ENCODE data around the gene NPFFR2. TPM values are rescaled to one million over a fixed set of nuclear protein-coding genes. Genes with fewer than 3 reads are reported as not detected.
"Not testable (repeated sequence)": the region's sequence is repeated elsewhere in the genome, so short reads cannot be mapped to it uniquely, and the experiment has no call there.

The NPFFR2 gene
- total RNA-seq, 4 donors from 2014 or later: 0.54 TPM; not detected in 2

DNA sequence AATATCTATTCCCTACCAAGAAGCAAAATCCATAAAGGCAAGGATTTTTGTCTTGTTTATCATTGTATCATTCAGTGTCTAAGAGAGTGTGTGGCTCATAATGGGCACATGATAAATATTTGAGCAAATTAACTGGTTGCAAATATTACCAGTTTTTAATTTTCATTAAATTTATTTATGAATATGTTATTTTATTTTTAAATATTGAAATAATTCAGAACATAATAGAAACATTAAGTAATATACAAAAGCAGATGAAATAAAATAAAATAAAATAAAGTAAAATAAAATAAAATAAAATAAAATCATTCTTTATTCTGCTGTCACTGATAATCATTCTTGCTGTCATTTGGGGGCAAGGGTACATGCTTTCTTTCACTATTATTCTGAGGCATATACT lies 120.9 kb downstream of the NPFFR2 start:
- H3K27me3 ChIP-seq: no peaks in the 10 kb centered on the region
- H3K9me3 ChIP-seq: peaks cover 0 to 6% (median 0%) of the 10 kb centered on the region in 3 donors
- no peak overlapping the region for H3K27ac ChIP-seq
- no peak overlapping the region for H3K4me3 ChIP-seq
- no peaks in the 10 kb centered on the region for H3K36me3 ChIP-seq
- H3K4me1 ChIP-seq: no peaks in the 10 kb centered on the region
- ATAC-seq: no peak
- no peak for TF ChIP-seq EP300 (IDR thresholded peaks at IDR 0.05)
- TF ChIP-seq, protein P1, sequence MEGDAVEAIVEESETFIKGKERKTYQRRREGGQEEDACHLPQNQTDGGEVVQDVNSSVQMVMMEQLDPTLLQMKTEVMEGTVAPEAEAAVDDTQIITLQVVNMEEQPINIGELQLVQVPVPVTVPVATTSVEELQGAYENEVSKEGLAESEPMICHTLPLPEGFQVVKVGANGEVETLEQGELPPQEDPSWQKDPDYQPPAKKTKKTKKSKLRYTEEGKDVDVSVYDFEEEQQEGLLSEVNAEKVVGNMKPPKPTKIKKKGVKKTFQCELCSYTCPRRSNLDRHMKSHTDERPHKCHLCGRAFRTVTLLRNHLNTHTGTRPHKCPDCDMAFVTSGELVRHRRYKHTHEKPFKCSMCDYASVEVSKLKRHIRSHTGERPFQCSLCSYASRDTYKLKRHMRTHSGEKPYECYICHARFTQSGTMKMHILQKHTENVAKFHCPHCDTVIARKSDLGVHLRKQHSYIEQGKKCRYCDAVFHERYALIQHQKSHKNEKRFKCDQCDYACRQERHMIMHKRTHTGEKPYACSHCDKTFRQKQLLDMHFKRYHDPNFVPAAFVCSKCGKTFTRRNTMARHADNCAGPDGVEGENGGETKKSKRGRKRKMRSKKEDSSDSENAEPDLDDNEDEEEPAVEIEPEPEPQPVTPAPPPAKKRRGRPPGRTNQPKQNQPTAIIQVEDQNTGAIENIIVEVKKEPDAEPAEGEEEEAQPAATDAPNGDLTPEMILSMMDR (IDR thresholded peaks at IDR 0.05): no peak
- no peak for TF ChIP-seq POLR2AphosphoS5 (IDR thresholded peaks at IDR 0.05)
- no peak for TF ChIP-seq POLR2A (IDR thresholded peaks at IDR 0.05)

DNA sequence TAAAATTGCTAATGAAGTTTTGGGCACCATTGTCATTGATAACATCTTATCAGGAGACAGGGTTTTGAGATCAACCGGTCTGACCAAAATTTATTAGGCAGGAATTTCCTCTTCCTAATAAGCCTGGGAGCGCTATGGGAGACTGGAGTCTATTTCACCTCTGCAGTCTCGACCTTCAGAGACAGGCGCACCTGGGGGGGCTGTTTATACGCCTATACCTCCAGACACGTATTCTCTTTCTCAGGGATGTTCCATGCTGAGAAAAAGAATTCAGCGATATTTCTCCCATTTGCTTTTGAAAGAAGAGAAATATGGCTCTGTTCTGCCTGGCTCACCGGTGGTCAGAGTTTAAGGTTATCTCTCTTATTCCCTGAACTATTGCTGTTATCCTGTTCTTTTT lies 121.8 kb downstream of the NPFFR2 start:
- not testable (repeated sequence) for H3K9me3 ChIP-seq, H3K27ac ChIP-seq, H3K4me3 ChIP-seq, ATAC-seq, H3K4me1 ChIP-seq, H3K27me3 ChIP-seq, H3K36me3 ChIP-seq
- WGBS, 2 donors (ENCODE audit: low coverage in 1 of 2): 39 to 50% methylated on average over 3 to 8 of the region's 8 CpGs

DNA sequence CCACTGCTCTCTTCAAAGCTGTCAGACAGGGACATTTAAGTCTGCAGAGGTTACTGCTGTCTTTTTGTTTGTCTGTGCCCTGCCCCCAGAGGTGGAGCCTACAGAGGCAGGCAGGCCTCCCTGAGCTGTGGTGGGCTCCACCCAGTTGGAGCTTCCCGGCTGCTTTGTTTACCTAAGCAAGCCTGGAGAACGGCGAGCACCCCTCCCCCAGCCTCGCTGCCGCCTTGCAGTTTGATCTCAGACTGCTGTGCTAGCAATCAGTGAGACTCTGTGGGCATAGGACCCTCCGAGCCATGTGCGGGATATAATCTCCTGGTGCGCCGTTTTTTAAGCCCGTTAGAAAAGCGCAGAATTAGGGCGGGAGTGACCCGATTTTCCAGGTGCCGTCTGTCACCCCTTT lies 137.5 kb downstream of the NPFFR2 start:
- H3K36me3 ChIP-seq, H3K4me1 ChIP-seq, ATAC-seq, H3K9me3 ChIP-seq, H3K27me3 ChIP-seq, H3K4me3 ChIP-seq, H3K27ac ChIP-seq: not testable (repeated sequence)
- 87% methylated on average over 7 of the region's 14 CpGs; no CpG with 5 or more reads in 1 of the 2 donors for WGBS, 2 donors (ENCODE audit: low coverage in 1 of 2)

DNA sequence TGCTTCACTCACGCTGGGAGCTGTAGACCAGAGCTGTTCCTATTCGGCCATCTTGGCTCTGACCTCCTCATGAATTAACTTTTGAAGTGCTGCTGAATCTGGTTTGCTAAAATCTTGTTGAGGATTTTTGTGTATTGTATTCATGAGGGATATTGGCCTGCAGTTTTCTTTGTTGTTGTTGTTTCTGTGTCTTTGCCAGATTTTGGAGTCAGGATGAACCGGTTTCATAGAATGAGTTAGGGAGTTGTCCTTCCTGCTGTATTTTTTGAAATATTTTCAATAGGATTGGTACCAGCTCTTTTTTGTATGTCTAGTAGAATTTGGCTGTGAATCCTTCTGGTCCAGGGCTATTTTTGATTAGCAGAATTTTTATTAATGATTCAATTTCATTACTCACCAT lies 138.1 kb downstream of the NPFFR2 start:
- TF ChIP-seq, protein P1 (IDR thresholded peaks at IDR 0.05): no peak
- TF ChIP-seq EP300 (IDR thresholded peaks at IDR 0.05): no peak
- no peak for TF ChIP-seq POLR2A (IDR thresholded peaks at IDR 0.05)
- no peak for TF ChIP-seq POLR2AphosphoS5 (IDR thresholded peaks at IDR 0.05)
- Histone ChIP-seq H3K9me3 (peaks cover 0 to under 1% (median 0%) of the 10 kb centered on the region in 3 donors), H3K4me3 (no peak overlapping the region), H3K27me3 (no peaks in the 10 kb centered on the region), H3K36me3 (no peaks in the 10 kb centered on the region), H3K4me1 (no peaks in the 10 kb centered on the region), H3K27ac (no peak overlapping the region)
- ATAC-seq: no peak
- WGBS, 2 donors (ENCODE audit: low coverage in 1 of 2): 73 to 89% methylated on average over 1 to 3 of the region's 3 CpGs

DNA sequence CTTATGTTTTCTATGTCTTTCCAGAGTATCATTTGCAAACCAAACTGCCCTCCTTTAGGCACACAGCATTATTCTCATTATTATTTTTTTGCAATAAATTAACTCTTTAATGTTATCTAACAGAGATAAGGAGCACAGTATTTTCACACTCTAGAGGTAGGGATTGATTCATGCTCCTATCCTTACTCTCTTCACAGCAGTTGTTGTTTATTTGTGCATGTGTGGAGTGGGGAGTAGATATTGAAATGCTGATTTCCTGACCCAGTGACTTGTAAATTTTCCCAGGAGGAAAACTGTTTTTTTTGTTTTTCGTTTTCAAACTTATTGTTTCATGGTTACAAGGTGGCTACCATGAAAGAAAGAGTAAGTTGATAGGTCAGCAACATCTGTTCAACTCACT lies 140.0 kb downstream of the NPFFR2 start:
- H3K36me3 ChIP-seq: no peaks in the 10 kb centered on the region
- ATAC-seq: no peak
- no peak for TF ChIP-seq POLR2A (IDR thresholded peaks at IDR 0.05)
- TF ChIP-seq, protein P1 (IDR thresholded peaks at IDR 0.05): no peak
- TF ChIP-seq EP300 (IDR thresholded peaks at IDR 0.05): no peak
- TF ChIP-seq POLR2AphosphoS5 (IDR thresholded peaks at IDR 0.05): no peak
- H3K9me3 ChIP-seq: peaks cover 0 to 6% (median 0%) of the 10 kb centered on the region in 3 donors
- H3K27ac ChIP-seq: no peak overlapping the region
- no peak overlapping the region for H3K4me3 ChIP-seq
- no peaks in the 10 kb centered on the region for H3K4me1 ChIP-seq
- no peaks in the 10 kb centered on the region for H3K27me3 ChIP-seq
- 29 to 60% methylated on average over 1 of the region's 1 CpG for WGBS, 2 donors (ENCODE audit: low coverage in 1 of 2)

DNA sequence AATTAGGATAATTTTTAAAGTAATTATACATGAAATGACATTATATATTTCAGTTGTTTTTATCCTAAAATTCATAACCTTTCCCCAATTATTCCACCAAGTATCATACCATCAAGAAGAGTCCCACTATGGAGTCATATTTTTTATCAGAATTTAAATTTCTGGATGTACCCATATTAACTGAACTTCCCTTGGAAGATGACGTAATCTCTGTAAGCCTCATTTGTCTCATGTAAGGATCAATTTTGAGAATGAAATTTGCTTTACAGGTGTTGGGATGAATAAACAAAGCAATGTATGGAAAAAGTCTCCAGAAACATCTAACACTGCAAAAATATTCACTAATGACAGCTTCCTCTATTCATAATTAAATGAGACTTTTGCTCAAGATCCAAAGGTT lies 147.5 kb downstream of the NPFFR2 start:
- H3K27me3 ChIP-seq: no peaks in the 10 kb centered on the region
- H3K36me3 ChIP-seq: no peaks in the 10 kb centered on the region
- ATAC-seq: no peak
- TF ChIP-seq, protein P1 (IDR thresholded peaks at IDR 0.05): no peak
- peaks cover 0 to 6% (median 0%) of the 10 kb centered on the region in 3 donors for H3K9me3 ChIP-seq
- no peak overlapping the region for H3K4me3 ChIP-seq
- no peak overlapping the region for H3K27ac ChIP-seq
- WGBS, 2 donors (ENCODE audit: low coverage in 1 of 2): 83 to 100% methylated on average over 1 of the region's 1 CpG
- no peaks in the 10 kb centered on the region for H3K4me1 ChIP-seq

Measured in gastroesophageal sphincter (tissue), 4 donors.